CD14-positive monocyte (primary cell): ENCODE data around the gene EPG5. TPM values are rescaled to one million over a fixed set of nuclear protein-coding genes. Genes with fewer than 3 reads are reported as not detected.
A peak's percentile ranks its signal among the peaks of the same experiment; 100 is the strongest.

Source experiments
- DNase-seq, 3 donors: peaks; one replicate each; pipeline ENCODE4 v3.0.0-alpha.2; 2011 to 2022
- H2AFZ ChIP-seq: 2 replicates; pipeline ENCODE4 v1.6.0; 2012; ENCODE audit warnings: mild to moderate bottlenecking, low read depth, low read length, inconsistent platforms; ENCODE audit not compliant: insufficient read depth, poor library complexity, severe bottlenecking
- H3K27ac ChIP-seq, 2 donors: 1 replicate in 1 of 2; 2 replicates in 1 of 2; pipeline ENCODE4 v1.5.1; 2012 to 2013; ENCODE audit warnings: low read length in 2 of 2, control low read depth in 1 of 2, inconsistent platforms in 1 of 2, low read depth in 1 of 2, mild to moderate bottlenecking in 1 of 2
- H3K27me3 ChIP-seq, 2 donors: one replicate each; pipeline versions ENCODE4 v1.6.0 to v1.6.1; 2011 to 2013; ENCODE audit warnings: low read length in 2 of 2; ENCODE audit not compliant: control insufficient read depth in 2 of 2, insufficient read depth in 2 of 2
- H3K36me3 ChIP-seq, 2 donors: replicated peaks in 1 of 2; 1 replicate in 1 of 2; 2 replicates in 1 of 2; pipeline versions ENCODE4 v1.5.1 to v1.6.1; 2012 to 2013; ENCODE audit warnings: low read length in 2 of 2, control low read depth in 1 of 2, inconsistent platforms in 1 of 2, mild to moderate bottlenecking in 1 of 2; ENCODE audit not compliant: insufficient read depth in 2 of 2, control insufficient read depth in 1 of 2
- H3K4me1 ChIP-seq, 2 donors: 1 replicate in 1 of 2; 2 replicates in 1 of 2; pipeline versions ENCODE4 v1.5.1 to v1.6.1; 2012 to 2013; ENCODE audit warnings: low read length in 2 of 2, control low read depth in 1 of 2, inconsistent platforms in 1 of 2, mild to moderate bottlenecking in 1 of 2, moderate library complexity in 1 of 2; ENCODE audit not compliant: insufficient read depth in 2 of 2, control insufficient read depth in 1 of 2
- H3K4me2 ChIP-seq: replicated peaks from 2 replicates; pipeline ENCODE3; 2012; ENCODE audit warnings: low read length, moderate library complexity, mild to moderate bottlenecking; ENCODE audit not compliant: poor library complexity, severe bottlenecking; ENCODE audit errors: extremely low read depth
- H3K4me3 ChIP-seq, 3 experiments: fragments of 200-600 bp in 1 of 3; sonication (generic) in 1 of 3; replicated peaks in 1 of 3; 1 replicate in 2 of 3; 2 replicates in 1 of 3; pipeline ENCODE4 v1.5.1; 2011 to 2013; ENCODE audit warnings: low read length in 3 of 3, mild to moderate bottlenecking in 3 of 3, control low read depth in 2 of 3, low read depth in 2 of 3, inconsistent platforms in 1 of 3, moderate library complexity in 1 of 3
- H3K79me2 ChIP-seq: 2 replicates; pipeline ENCODE4 v1.6.0; 2012; ENCODE audit warnings: mild to moderate bottlenecking, control low read depth, inconsistent platforms, low read length, moderate library complexity; ENCODE audit not compliant: insufficient read depth
- H3K9ac ChIP-seq: 2 replicates; pipeline ENCODE4 v1.6.0; 2017; ENCODE audit warnings: low read length, mild to moderate bottlenecking; ENCODE audit not compliant: insufficient read depth, poor library complexity, severe bottlenecking
- H3K9me3 ChIP-seq, 2 donors: replicated peaks in 1 of 2; 1 replicate in 1 of 2; 2 replicates in 1 of 2; pipeline versions ENCODE4 v1.5.1 to v1.6.1; 2012 to 2013; ENCODE audit warnings: low read length in 2 of 2, control low read depth in 1 of 2; ENCODE audit not compliant: control insufficient read depth in 1 of 2, insufficient read depth in 1 of 2
- H4K20me1 ChIP-seq: 2 replicates; pipeline ENCODE4 v1.6.0; 2012; ENCODE audit warnings: mild to moderate bottlenecking, low read length, control low read depth, moderate library complexity; ENCODE audit not compliant: insufficient read depth
- H3K27ac Mint-ChIP-seq, 7 donors: one replicate each; pipeline ENCODE4 v1.8.0; 2020; ENCODE audit warnings: mild to moderate bottlenecking in 7 of 7, mixed read lengths in 7 of 7, moderate library complexity in 6 of 7, inconsistent platforms in 2 of 7
- H3K27me3 Mint-ChIP-seq, 3 donors: one replicate each; pipeline ENCODE4 v1.8.0; 2021 to 2022; ENCODE audit warnings: low read depth in 3 of 3, mild to moderate bottlenecking in 3 of 3, mixed read lengths in 3 of 3, moderate library complexity in 3 of 3, inconsistent platforms in 1 of 3
- H3K36me3 Mint-ChIP-seq, 2 donors: one replicate each; pipeline ENCODE4 v1.8.0; 2020; ENCODE audit warnings: mixed read lengths in 2 of 2, inconsistent platforms in 1 of 2, mild to moderate bottlenecking in 1 of 2
- H3K4me1 Mint-ChIP-seq: one replicate; pipeline ENCODE4 v1.8.0; 2020; ENCODE audit warnings: mild to moderate bottlenecking, mixed read lengths
- H3K4me3 Mint-ChIP-seq, 2 donors: one replicate each; pipeline ENCODE4 v1.8.0; 2020; ENCODE audit warnings: mild to moderate bottlenecking in 2 of 2, mixed read lengths in 2 of 2, moderate library complexity in 1 of 2
- H3K9me3 Mint-ChIP-seq, 7 donors: one replicate each; pipeline ENCODE4 v1.8.0; 2020 to 2022; ENCODE audit warnings: mixed read lengths in 7 of 7, mild to moderate bottlenecking in 6 of 7, moderate library complexity in 6 of 7, inconsistent platforms in 2 of 7
- CTCF ChIP-seq: fragments of 200-600 bp; IDR thresholded peaks from one replicate; pipeline ENCODE4 v1.8.0; 2022; ENCODE audit warnings: antibody characterized with exemption, mild to moderate bottlenecking
- WGBS: methylation state at CpG from one replicate; pipeline ENCODE4 v1.1.5; 2013; ENCODE audit warnings: missing lambda C conversion rate; ENCODE audit not compliant: insufficient coverage; 5-methylcytosine and 5-hydroxymethylcytosine counted together
- intact Hi-C, 2 donors: fragments of 100-400 bp; cut with micrococcal nuclease; formaldehyde crosslinking; loops; one replicate each; pipeline versions ENCODE4 v1.15.0 to v1.15.1; 2023
- polyA plus RNA-seq, 3 donors: library from polyadenylated mRNA; depleted of rRNA in 1 of 3; unstranded in 2 of 3; stranded (reverse) in 1 of 3; fragments of 300-500 nt in 2 of 3; fragments of >200 nt in 1 of 3; fragmentation: Illumina TruSeq in 2 of 3; gene quantifications; 1 replicate in 2 of 3; 2 replicates in 1 of 3; pipeline ENCODE4 v1.2.3, GENCODE V29; 2012 to 2021

Gene EPG5
- polyA plus RNA-seq, 3 donors = 1.3 to 15.9 (median 1.4) TPM

DNA sequence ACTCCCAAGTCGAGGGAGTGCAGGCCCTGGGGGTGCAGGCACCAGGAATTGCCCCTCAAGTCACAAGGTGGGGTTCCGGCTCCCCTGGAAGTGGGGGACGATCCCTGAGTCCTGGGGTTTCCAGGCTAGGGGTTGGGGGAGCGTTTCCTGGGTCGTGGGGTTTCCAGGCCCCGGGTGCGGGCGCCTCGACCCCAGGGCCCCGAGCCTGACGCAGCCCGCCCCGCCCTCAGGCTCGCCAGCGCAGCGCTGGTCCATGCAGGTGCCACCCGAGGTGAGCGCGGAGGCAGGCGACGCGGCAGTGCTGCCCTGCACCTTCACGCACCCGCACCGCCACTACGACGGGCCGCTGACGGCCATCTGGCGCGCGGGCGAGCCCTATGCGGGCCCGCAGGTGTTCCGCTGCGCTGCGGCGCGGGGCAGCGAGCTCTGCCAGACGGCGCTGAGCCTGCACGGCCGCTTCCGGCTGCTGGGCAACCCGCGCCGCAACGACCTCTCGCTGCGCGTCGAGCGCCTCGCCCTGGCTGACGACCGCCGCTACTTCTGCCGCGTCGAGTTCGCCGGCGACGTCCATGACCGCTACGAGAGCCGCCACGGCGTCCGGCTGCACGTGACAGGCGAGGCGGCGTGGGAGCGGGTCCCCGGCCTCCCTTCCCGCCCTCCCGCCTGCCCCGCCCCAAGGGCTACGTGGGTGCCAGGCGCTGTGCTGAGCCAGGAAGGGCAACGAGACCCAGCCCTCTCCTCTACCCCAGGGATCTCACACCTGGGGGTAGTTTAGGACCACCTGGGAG, 129.7 kb downstream of the EPG5 start:
- no peaks in the 10 kb centered on the region for H4K20me1 ChIP-seq
- no peak overlapping the region for H3K27ac ChIP-seq
- no peaks in the 10 kb centered on the region for H3K9me3 ChIP-seq
- peak; percentile 80 to 81 (median 81) for DNase-seq
- peak overlapping the region; percentile 73 for H3K4me2 ChIP-seq
- Mint-ChIP-seq H3K4me1 (peaks cover 39% of the 10 kb centered on the region), H3K27me3 (peaks cover 20 to 35% (median 22%) of the 10 kb centered on the region in 3 donors), H3K36me3 (peaks cover 10 to 16% of the 10 kb centered on the region in 2 donors), H3K4me3 (peak overlapping the region; percentile 66 to 86), H3K9me3 (peaks cover 0 to 4% (median 0%) of the 10 kb centered on the region in 7 donors), H3K27ac (peak overlapping the region in 2 of 7 donors; percentile 12 to 15)
- intact Hi-C loops = loop anchor here (2.0 to 10.0 kb wide), 6 partner anchors 60 to 173 kb away; partner anchors contain the start of gene SLC14A1 (in 1 of the 2)
- H3K4me1 ChIP-seq = peaks cover 18 to 36% of the 10 kb centered on the region in 2 donors
- no peaks in the 10 kb centered on the region for H3K79me2 ChIP-seq
- H3K36me3 ChIP-seq = no peaks in the 10 kb centered on the region
- H3K27me3 ChIP-seq = peaks cover 13 to 22% of the 10 kb centered on the region in 2 donors
- peak; percentile 56 for TF ChIP-seq CTCF
- WGBS = 20% methylated on average over 76 of the region's 84 CpGs
- H2AFZ ChIP-seq = peak overlapping the region; percentile 68
- H3K9ac ChIP-seq = peak overlapping the region; percentile 25
- peak overlapping the region in 2 of 3 experiments; percentile 11 to 66 for H3K4me3 ChIP-seq

GRCh38 chr18:45836242-45837205, 130.6 kb downstream of the EPG5 start:
- no peak overlapping the region for H2AFZ ChIP-seq
- intact Hi-C loops = loop anchor here (2.0 to 10.0 kb wide), 6 partner anchors 59 to 172 kb away; partner anchors contain the start of gene SLC14A1 (in 1 of the 2)
- no peak for DNase-seq
- Mint-ChIP-seq H3K4me3 (peak overlapping the region; percentile 45 to 85), H3K4me1 (peaks cover 39% of the 10 kb centered on the region), H3K27ac (peak overlapping the region in 1 of 7 donors; percentile 2), H3K36me3 (peaks cover 4 to 9% of the 10 kb centered on the region in 2 donors), H3K27me3 (peaks cover 20 to 35% (median 22%) of the 10 kb centered on the region in 3 donors), H3K9me3 (peaks cover 0 to 4% (median 0%) of the 10 kb centered on the region in 7 donors)
- H3K9ac ChIP-seq = no peak overlapping the region
- H3K4me1 ChIP-seq = peaks cover 18 to 36% of the 10 kb centered on the region in 2 donors
- H3K9me3 ChIP-seq = no peaks in the 10 kb centered on the region
- H3K4me3 ChIP-seq = peak overlapping the region in 1 of 3 experiments; percentile 66
- peak overlapping the region; percentile 73 for H3K4me2 ChIP-seq
- no peak for TF ChIP-seq CTCF
- 80% methylated on average over 5 of the region's 14 CpGs for WGBS
- H3K27me3 ChIP-seq = peaks cover 13 to 22% of the 10 kb centered on the region in 2 donors
- no peaks in the 10 kb centered on the region for H3K79me2 ChIP-seq
- no peak overlapping the region for H3K27ac ChIP-seq
- no peaks in the 10 kb centered on the region for H3K36me3 ChIP-seq
- H4K20me1 ChIP-seq = no peaks in the 10 kb centered on the region
